Loucy (cell line): ENCODE measurements around the gene PSPC1.

Experiments used
- CTCF ChIP-seq: fragments of 200-600 bp; sonication (generic); conservative IDR thresholded peaks from 2 replicates; pipeline ENCODE4 v1.5.1; 2014; ENCODE audit warnings: mild to moderate bottlenecking, antibody characterized with exemption, low read length
- EZH2phosphoT487 ChIP-seq: fragments of 200-600 bp; IDR thresholded peaks from 2 replicates; pipeline ENCODE4 v1.6.1; 2018; ENCODE audit warnings: antibody characterized with exemption, mild to moderate bottlenecking, moderate library complexity, borderline replicate concordance

- TF ChIP-seq CTCF (no peak), EZH2phosphoT487 (no peak)
Observed at GRCh38 chr13:19661126-19661525, 121.6 kb downstream of the PSPC1 start.
